Adrenal gland (tissue), 5 donors: Measurements from ENCODE around the gene SIRPA.

ENCODE experiments used
- CTCF ChIP-seq, 6 experiments: fragments of 450-650 bp in 4 of 6; fragments of 200-600 bp in 2 of 6; sonication (generic) in 1 of 6; IDR thresholded peaks; 1 replicate in 5 of 6; 2 replicates in 1 of 6; pipeline versions ENCODE4 v1.5.1 to v1.8.0; 2016 to 2021; ENCODE audit warnings: antibody characterized with exemption in 6 of 6, mild to moderate bottlenecking in 2 of 6, moderate library complexity in 1 of 6
- POLR2A ChIP-seq, 2 donors: fragments of 450-650 bp; IDR thresholded peaks; one replicate each; pipeline ENCODE4 v1.6.1; 2017; ENCODE audit warnings: antibody characterized with exemption in 2 of 2, mild to moderate bottlenecking in 2 of 2, moderate library complexity in 1 of 2
- donor health status: DM: no; HTN: no; CAD: no.

DNA sequence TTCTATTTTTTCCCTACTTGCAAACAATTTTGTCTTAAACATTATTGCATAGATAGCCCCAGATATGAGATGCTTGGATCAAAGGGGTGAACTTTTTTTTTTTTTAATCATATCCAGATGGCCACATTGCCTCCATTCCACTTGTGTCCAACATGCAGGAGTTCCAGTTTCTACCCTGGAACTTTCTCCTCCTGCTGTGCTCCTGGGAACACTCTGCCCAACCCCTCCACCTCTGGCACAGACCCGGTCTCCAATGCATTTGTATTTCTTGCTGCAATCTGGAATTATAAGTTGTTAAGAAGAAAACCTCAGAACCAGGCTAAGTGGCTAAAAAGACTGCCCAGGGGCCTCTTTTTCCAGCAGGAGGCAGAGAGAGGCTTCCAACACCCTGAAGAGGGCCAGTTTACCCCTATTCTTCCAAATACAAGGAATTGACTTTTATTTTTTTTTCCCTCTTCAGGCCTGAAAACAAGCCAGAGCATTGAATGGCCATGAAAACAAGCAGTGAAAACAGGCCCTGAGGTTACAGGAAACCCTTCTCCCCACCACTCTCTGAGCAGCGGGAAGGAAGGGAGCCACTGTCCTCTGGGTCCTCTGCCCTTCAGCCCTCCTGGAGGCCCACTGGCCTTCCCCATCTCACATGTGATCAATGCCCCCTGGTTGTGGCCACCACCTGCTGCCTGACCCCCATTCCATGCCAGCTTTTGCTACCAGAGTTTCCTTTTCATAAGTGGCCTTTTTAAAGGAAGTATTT lies 54.3 kb downstream of the SIRPA start:
- TF ChIP-seq CTCF (IDR thresholded peaks at IDR 0.05) (no peak), POLR2A (IDR thresholded peaks at IDR 0.05) (no peak)
